Measurements from ENCODE around the gene CCN5.
"Not testable (repeated sequence)": the region's sequence is repeated elsewhere in the genome, so short reads cannot be mapped to it uniquely, and the experiment has no call there.

Gene CCN5

GRCh38 chr20:44714701-44715498, at the start of gene CCN5:
CCN5 (plus strand) TSS chr20:44715369; CDS start chr20:44715391, 22 bp downstream.
- no peak for DNase-seq

GRCh38 chr20:44666066-44666465, 49.1 kb upstream of the CCN5 start:
- no peak for DNase-seq

- DNase-seq = not testable (repeated sequence)
These were observed 44.3 kb upstream of the CCN5 start for GRCh38 chr20:44670851-44671250.

GRCh38 chr20:44671541-44671940, 43.6 kb upstream of the CCN5 start:
- DNase-seq = peak; percentile 55 to 71

- DNase-seq = not testable (repeated sequence)
These were observed 42.8 kb upstream of the CCN5 start for GRCh38 chr20:44672318-44672902.

GRCh38 chr20:44678242-44678641, 36.9 kb upstream of the CCN5 start:
- DNase-seq = no peak

- DNase-seq = no peak
These were observed 36.1 kb upstream of the CCN5 start for GRCh38 chr20:44678990-44679611.

GRCh38 chr20:44681796-44682566, 33.2 kb upstream of the CCN5 start:
- DNase-seq = no peak

GRCh38 chr20:44683263-44684046, 31.7 kb upstream of the CCN5 start:
- DNase-seq = peak; percentile 72 to 79

- DNase-seq = no peak
These were observed 30.9 kb upstream of the CCN5 start for GRCh38 chr20:44684047-44684967.

GRCh38 chr20:44686934-44687333, 28.2 kb upstream of the CCN5 start:
- DNase-seq = no peak

- no peak for DNase-seq
These were observed 27.0 kb upstream of the CCN5 start for GRCh38 chr20:44688053-44688625.

- no peak for DNase-seq
These were observed 25.4 kb upstream of the CCN5 start for GRCh38 chr20:44689809-44690208.

GRCh38 chr20:44690781-44691423, 24.3 kb upstream of the CCN5 start:
- no peak for DNase-seq

- DNase-seq = no peak
These were observed 23.4 kb upstream of the CCN5 start for GRCh38 chr20:44691424-44692423.

- no peak for DNase-seq
These were observed 22.2 kb upstream of the CCN5 start for GRCh38 chr20:44692932-44693480.

GRCh38 chr20:44693627-44694026, 21.5 kb upstream of the CCN5 start:
- DNase-seq = no peak

GRCh38 chr20:44694159-44694558, 21.0 kb upstream of the CCN5 start:
- DNase-seq = no peak

- DNase-seq = no peak
These were observed 19.9 kb upstream of the CCN5 start for GRCh38 chr20:44695295-44695673.

Data from CD4-positive, alpha-beta T cell treated with Interleukin-1 beta for 1 hour (primary cell).